Stimulated activated CD8-positive, alpha-beta memory T cell treated with anti-CD3 and anti-CD28 coated beads, Interleukin-12 subunit alpha, Interleukin-12 subunit beta, amount 100 ng/mL, for 24 hours (primary cell): ENCODE results near the gene SLC25A22.

Experiments
- DNase-seq: peaks from one replicate; pipeline ENCODE4 v3.0.0-alpha.2; 2020; ENCODE audit errors: extremely low read depth

SLC25A22 gene

DNA sequence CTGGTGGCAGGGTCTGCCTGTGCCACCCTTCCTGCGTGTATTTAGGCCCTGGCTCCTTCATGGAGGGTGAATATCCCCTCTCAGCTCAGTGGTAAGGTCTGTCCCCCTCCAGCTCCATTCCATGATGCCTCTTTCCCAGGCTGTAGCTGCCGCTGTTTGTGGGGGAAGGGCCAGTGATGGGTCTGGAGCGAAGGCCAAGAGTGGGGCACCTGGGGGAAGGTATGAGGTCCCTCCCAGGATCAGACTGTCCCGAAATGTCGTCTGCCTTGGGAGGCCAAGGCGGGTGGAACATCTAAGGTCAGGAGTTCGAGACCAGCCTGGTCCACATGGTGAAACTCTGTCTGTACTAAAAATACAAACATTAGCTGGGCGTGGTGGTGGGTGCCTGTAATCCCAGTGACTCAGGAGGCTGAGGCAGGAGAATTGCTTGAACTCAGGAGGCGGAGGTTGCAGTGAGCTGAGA, 35.8 kb upstream of the SLC25A22 start:
- no peak for DNase-seq

DNA sequence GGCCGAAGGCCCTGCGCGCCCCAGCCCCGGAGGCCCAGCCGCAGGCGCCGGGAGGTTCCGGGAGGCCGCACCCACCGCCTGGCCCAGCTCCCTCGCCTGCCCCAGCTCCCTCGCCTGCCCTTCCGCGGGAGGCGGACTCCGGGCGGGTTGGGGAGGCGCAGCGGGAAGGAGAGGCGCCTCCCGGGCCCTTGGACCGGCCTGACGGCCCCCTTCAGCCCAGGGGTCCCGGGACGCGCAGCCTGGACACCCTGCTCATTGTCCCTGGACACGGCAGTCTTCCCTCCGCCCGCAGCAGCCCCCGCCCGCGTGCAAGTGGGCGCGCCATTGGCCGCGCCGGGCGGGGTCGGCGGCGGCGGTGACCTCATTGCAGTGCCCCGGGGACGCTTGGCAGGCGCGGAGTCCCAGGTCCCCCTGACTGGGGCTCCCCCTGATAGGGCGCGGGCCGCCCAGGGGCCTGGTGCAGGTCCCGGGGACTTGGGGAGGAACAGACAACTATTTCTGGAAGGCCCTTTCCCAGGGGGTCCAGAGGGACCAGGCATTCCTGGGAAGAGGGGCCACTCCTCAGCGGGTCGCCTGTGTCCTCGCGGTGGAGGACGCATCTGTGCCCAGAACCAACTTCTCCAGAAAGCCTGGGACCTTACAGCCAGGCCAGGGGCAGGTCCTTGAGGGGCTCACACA, 35.2 kb upstream of the SLC25A22 start:
- no peak for DNase-seq

DNA sequence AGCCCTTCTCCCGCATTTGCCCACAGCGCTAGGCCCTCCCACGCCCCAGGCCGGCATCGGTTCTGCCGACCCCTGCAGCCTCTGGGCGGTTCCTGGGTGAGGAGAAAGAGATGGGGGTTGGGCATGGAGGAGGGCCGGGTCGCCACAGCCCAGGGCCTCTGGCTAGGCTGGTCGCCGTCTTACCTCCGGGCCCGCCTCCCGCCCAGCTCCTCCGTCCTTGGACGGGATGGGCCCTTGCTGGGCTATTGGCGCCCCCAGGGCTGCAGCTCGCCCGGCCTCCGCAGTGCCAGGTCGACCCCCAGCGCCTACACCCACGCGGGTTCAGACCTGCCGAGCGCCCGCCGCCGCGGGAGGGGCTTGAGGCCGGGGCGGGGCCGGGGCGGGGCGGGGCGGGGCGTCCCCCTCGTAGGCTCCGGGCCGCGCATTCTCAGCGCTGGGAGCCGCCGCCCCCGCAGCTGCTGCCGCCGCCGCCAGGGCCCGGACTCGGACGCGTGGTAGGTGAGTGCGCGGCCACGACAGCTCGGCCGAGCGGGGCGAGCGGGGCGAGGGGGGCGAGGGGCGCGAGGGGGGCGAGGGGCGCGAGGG, 34.5 kb upstream of the SLC25A22 start, which contains the start of gene CD151:
Gene CD151, plus strand, starts transcription at position 424 of the 585 bp plus-strand sequence. CDS start 3,118 bp downstream, outside the sequence.
- no peak for DNase-seq

DNA sequence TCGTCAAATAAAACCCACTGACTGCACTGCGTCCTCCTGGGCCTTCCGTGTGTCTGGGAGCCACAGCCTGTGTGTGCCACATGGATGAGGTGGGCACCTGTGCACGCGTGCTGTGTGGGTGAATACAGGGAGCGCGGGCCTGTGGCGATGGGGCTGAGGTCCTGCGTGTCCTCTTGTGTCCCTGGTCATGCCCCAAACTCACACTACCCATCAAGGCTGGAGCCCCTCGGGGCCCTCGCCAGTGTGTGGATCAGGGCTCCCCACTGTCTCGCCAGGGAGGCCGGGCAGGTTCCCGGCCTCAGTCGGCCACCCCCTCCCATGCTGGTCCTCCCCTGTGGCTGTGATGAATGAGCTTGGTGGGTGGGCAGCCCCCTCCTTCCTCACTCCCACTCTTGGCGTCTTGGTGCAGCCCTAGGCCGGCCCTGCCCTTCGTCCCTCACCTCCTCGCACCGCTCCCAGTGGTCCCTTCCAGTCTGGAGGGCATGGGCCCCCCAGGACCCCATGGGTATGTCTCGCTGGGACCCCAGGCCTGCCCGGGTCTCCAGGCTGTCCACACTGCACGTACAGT, 34.0 kb upstream of the SLC25A22 start:
- DNase-seq: no peak

DNA sequence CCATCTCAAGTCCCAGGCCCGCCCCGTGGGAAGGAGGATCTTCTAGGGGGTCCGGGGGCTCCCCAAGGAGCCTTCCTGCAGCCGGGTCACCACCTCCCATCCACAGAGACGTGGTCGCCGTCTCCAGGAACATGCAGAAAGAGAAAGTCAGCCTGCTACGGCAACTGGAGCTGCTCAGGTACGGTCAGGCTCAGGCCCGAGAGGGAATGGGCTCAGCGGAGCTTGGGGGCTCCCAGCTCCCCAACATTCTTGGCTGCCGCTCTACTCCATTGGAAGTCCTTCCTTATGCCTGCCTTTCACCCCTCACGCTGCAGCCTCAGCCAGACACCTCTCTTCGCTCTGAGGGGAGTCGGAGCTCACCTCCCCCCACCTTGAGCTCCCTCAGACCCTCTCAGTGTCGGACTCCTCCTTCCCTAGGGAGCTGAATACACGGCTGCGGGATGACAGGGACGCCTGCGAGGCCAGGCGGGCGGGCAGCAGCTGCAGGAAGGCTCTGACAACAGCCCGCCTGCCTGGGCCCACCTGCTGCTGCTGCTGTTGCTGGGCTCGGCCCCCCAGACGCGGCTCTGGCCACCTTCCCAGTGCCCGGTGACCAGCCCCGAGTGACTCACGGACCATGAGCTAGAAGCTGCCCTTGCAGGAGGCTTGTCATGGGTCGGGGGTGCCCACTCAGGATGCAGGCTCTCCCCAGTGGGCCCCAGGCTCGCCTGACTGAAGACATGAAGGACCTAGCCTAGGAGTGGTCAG, 33.2 kb upstream of the SLC25A22 start:
- no peak for DNase-seq

DNA sequence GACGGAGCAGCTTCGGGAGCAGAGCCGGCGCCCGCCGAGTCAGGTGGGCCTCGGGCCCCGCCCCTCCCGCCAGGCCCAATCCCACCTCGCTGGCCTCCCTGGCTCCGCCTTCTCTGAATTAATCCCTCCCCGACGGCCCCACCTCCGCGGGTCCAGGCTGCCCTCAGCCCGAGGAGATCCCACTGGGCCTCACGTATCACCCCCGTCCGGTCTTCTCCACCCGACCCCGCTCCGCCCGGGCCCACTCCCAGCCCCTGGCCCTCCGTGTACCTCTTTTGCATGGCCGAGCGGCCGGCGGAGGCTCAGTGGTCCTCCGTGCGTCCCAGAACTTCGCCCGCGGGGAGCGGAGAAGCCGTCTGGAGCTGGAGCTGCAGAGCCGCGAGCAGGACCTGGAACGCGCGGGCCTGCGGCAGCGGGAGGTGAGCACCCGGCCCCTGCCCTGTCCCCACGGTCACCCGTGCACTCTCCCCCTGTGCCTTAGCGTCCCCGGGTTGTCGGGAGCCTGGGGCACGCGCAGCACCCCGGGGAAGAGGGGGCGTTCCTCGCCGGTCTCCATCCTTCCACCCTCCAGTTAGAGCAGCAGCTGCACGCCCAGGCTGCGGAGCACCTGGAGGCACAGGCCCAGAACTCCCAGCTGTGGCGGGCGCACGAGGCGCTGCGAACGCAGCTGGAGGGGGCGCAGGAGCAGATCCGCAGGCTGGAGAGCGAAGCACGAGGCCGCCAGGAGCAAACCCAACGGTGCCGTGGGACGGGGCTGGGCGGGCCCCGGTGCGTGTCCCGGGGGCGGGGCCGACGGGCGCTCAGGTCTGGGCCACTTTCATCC, 32.4 kb upstream of the SLC25A22 start:
- no peak for DNase-seq

DNA sequence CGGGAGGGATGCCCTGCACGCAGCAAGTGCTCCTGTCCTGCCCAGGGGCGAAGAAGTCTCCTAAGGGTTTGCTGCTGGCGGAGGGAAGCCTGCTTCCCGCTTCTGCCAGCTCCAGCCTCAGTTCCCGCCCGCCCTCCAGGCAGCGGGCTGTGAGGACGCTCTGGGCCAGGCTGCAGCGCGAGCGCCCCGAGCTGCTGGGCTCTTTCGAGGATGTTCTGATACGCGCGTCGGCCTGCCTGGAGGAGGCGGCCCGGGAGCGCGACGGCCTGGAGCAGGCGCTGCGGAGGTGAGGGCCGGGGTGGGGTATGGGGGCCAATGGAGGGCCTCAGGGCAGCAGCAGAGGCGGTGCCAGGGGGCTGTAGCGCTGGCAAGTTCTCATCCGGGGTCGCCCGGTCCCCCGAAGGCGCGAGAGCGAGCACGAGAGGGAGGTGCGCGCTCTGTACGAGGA, 31.8 kb upstream of the SLC25A22 start:
- DNase-seq: no peak

DNA sequence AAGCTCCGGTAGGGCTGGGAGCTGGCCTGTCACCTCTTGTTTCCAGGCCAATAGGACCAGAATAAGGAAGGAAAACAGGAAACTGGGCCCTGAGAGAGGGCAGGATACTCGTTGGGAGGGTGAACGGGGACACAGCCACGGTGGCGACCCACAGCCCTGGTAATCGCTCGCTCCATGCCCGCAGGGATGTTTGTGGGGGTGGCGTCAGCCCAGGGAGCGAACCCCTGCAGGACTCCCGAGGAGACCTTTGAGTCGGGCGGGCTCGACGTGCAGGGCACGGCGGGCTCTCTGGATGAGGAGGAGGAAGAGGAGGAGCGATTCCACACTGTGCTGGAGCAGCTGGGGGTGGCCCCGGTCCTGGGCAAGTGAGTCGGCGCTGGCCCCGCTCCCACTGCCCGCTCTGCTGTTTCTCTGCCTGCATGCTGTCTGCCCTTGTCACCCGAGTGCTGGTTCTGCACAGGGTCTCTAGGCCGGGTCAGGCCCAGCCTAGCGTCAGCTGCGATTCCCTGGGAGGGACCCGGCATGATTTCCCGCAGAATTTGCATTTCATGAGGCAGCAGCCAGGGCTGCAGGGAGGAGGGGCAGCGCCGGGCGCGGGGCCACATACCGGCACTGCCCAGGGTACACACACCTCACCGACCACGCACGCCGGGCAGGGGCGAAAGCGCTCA, 31.2 kb upstream of the SLC25A22 start:
- no peak for DNase-seq

DNA sequence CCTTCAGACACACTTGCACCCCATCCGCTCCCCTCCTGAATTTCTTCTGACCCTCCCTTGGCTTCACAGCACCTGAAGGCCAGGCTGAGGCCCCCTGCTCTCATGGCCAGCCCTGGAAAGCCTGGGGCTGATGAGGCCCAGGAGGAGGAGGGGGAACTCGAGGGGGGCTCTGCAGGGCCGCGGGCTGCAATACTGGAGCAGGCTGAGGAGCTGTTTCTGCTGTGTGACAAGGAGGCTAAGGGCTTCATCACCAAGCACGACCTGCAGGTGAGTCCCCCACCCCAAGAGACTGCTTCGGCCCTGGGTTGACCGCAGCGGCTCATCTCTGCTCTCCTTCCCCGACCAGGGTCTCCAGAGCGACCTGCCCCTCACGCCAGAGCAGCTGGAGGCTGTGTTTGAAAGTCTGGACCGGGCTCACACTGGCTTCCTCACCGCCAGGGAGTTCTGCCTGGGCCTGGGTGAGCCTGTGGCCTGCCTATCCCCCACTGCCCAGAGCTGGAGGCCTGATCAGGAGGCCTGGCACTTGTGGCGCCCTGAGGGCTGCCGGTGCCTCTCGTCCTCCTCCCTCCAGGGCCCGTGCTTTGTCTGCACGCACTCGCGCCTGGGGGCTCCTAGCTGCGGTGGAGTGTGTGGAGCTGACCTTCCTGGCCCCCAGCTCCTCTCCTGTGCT, 30.6 kb upstream of the SLC25A22 start:
- no peak for DNase-seq

DNA sequence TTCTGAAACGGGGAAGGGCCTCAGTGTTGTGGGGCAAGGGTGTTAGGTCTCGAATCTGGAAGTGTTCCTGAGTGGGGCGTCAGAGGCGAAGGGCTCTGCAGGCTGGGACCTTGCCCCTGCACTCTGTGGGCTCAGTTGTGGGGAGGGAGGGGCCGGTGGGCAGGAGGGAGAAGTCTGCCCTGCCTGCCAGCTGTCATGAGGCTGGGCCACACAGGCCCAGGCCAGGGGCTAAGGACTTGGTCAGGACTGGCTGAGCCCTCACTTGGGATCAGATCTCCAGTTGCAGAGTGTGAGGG, 29.8 kb upstream of the SLC25A22 start, which contains the start of gene CRACR2B:
Gene CRACR2B, plus strand, starts transcription at position 23 of the 296 bp plus-strand sequence. CDS start 689 bp downstream, outside the sequence.
- no peak for DNase-seq

DNA sequence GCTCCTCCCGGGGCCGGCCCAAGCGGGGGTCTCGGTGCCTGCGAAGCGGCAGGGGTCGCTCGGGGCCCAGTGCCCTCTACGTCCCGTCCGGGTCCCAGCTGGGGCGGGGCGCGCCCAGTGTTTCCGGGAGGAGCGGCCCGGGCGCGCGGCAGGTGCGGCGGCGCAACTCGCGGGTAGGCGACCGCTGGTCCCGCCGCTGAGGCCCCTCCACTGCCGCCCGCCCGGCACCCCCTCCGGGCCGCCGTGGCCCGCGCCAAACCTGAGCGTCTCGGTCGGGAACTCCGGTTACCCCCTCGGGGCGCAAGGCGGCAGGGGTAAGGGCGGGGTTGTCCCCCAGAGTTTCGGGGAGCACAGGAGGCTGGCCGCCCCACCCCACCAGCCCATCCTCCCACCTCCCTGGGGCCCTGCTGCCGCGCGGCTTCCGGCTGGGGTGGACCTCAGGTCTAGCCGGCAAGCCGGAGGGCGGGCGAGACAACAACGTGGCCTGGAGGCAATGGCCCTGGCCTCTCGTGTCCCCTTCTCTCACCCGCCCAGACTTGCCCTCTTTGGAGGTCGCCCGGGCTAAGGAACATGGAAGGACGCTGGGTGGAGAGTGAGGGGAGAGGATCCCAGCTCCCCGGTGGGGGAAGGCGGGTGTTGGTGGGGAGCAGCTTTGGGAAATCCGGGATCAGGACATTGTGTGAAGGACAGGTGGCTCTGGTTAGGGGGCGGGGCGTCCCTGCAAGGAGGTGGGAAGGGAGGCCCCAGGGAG, 29.2 kb upstream of the SLC25A22 start:
- DNase-seq: no peak

DNA sequence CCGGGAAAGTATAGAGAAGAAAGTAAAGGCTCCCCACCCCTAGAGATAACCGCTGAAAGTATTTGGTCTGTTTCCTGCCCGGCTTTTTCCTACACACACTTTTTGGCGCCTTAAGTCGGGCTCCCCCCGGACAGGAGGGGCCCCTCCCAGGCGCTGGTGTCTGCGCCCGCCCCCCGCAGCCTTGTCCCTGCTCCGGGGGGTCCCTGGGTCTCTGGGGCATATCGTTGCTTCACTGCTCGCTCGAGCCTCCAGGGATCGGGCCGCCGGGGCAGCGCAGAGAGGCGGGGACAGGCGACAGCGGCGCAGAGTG, 28.7 kb upstream of the SLC25A22 start:
- no peak for DNase-seq

DNA sequence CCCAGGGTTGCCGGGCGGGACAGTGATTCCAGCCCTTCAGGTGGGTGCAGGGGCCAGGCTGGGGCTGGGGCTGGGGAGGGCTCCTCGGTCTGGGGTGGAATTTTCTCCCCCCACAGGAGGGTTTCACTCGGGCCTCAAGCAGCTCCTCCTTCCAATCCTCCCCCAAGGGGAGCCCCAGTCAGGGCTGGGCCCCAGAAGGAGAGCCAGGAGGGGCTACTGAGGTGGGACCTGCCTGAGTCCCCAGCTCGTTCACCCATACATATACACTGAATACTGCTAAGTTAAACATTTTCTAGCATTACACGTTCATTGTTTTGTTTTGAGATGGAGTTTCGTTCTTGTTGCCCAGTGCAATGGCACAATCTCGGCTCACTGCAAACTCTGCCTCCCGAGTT, 28.1 kb upstream of the SLC25A22 start:
- DNase-seq: no peak

DNA sequence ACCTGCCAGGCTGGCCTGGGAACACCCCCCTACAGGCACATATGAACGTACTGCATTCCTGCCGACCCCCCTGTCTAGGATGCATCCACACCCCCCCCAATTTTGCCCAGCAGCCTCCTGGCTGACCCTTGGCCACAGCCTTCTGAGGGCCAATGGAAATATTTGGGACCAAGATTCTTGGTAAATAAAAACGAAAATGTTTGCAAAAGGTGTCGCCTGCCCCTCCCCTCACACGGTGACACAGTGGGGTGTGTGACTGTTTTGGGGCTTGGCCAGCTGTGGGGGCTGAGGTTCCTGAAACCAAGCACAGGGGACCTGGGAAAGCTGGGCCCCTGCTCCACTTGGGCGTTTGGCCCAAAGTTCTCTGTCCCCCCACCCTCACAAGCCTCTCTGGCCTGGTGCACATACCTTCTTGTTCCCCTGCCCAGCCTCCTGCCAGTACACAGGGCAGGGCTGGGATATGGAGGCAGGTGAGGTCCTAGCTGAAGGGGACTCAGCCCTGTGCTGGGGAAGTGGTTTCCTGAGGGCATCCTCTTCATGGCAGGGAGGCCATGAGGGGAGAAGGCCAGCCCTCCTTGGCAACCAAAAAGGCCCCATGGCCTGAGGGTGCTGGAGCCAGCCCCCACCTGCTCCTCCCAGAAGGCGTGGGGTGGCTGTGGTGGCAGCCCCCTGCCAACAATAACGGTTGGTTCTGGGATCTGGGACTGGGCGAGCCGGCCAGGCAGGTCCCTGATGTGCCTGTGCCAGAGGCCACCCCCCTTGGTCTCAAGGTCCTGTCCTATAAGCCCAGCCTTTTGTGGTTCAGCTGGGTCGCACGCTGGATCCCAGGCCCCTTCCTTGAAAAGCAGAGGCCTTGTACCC, 27.5 kb upstream of the SLC25A22 start:
- no peak for DNase-seq

DNA sequence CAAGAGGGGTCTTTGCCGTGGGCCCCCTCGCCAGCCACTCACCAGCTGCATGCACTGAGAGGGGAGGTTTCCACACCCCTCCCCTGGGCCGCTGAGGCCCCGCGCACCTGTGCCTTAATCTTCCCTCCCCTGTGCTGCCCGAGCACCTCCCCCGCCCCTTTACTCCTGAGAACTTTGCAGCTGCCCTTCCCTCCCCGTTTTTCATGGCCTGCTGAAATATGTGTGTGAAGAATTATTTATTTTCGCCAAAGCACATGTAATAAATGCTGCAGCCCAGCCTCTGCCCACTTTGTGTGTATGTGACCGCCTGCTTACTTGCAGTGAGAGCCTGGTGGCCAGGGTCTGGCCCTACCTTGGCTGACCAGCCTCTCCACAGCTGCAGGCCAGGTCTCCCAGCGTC, 26.9 kb upstream of the SLC25A22 start:
- no peak for DNase-seq

DNA sequence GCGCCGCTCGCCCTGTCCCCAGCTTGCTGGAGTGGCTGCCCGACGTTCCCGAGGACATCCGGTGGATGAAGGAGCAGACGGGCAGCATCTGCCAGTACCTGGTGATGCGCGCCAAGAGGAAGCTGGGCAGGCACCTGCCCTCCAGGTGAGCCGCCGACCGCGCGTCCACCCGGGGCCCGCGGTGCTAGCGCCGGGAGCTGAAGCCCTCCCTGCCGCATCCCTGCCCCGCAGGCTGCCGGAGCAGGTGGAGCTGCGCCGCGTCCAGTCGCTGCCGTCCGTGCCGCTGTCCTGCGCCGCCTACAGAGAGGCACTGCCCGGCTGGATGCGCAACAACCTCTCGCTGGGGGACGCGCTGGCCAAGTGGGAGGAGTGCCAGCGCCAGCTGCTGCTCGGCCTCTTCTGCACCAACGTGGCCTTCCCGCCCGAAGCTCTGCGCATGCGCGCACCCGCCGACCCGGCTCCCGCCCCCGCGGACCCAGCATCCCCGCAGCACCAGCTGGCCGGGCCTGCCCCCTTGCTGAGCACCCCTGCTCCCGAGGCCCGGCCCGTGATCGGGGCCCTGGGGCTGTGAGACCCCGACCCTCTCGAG, 26.3 kb upstream of the SLC25A22 start:
- no peak for DNase-seq

DNA sequence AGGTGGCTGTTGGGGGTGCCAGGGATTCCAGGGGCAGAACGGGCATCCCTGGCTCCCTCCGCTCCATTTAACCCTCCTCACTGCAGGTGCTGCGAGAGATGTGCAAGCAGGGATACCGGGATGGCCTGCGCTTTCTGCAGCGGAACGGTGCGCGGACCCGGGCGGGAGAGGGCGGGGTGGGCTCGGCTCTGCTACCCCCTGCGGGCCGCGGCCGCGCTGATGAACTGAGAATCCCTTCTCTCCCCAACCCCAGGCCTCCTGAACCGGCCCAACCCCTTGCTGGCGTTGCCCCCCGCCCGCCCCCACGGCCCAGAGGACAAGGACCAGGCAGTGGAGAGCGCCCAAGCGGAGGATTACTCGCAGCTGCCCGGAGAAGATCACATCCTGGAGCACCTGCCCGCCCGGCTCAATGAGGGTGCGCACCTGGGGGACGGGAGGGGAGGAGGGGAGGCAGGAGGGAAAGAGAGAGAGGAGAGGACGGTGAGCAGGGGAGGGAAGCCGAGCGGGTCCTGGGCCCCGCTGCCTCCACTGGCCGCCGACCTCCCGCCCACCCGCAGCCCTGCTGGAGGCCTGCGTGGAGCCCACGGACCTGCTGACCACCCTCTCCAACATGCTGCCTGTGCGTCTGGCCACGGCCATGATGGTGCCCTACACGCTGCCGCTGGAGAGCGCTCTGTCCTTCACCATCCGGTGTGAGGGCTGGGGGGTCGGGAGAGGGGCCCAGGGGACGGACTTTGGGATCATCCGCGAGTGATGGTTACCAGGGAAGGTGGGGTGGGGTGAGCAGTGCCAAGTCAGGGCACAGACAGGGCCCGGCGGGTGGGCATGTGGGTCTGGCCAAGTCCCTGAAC, 25.6 kb upstream of the SLC25A22 start:
- DNase-seq: no peak
